Natural killer cell (primary cell): Measurements from ENCODE around the gene UGT2B10. TPM values are rescaled to one million over a fixed set of nuclear protein-coding genes. Genes with fewer than 3 reads are reported as not detected.

Experiments
- ATAC-seq, 3 donors: fragments of 150-1000 bp in 2 of 3; fragments of 200-7000 bp in 1 of 3; cut with Tn5 transposase; 1 replicate in 1 of 3; 2 replicates in 2 of 3; pipeline ENCODE4 v1.10.0; 2021; ENCODE audit warnings: mild to moderate bottlenecking in 2 of 3, moderate library complexity in 2 of 3
- DNase-seq, 2 donors: peaks; one replicate each; pipeline versions ENCODE4 v3.0.0 to v3.0.0-alpha.2; 2013 to 2021; ENCODE audit warnings: mixed read lengths in 1 of 2
- H3K27ac ChIP-seq: one replicate; pipeline ENCODE4 v1.5.1; 2013; ENCODE audit warnings: mild to moderate bottlenecking, low read length
- H3K27me3 ChIP-seq: one replicate; pipeline ENCODE4 v1.6.1; 2013; ENCODE audit warnings: low read length; ENCODE audit not compliant: control insufficient read depth, insufficient read depth
- H3K36me3 ChIP-seq: one replicate; pipeline ENCODE4 v1.6.1; 2013; ENCODE audit warnings: low read length; ENCODE audit not compliant: control insufficient read depth, insufficient read depth
- H3K4me1 ChIP-seq: one replicate; pipeline ENCODE4 v1.6.1; 2013; ENCODE audit warnings: low read length; ENCODE audit not compliant: control insufficient read depth, insufficient read depth
- H3K4me3 ChIP-seq: one replicate; pipeline ENCODE4 v1.5.1; 2013; ENCODE audit warnings: low read length
- H3K9me3 ChIP-seq: one replicate; pipeline ENCODE4 v1.6.1; 2013; ENCODE audit warnings: low read length; ENCODE audit not compliant: control insufficient read depth, insufficient read depth
- H3K27ac Mint-ChIP-seq, 2 donors: one replicate each; pipeline ENCODE4 v1.8.0; 2022; ENCODE audit warnings: mild to moderate bottlenecking in 2 of 2, mixed read lengths in 2 of 2, moderate library complexity in 1 of 2
- H3K27me3 Mint-ChIP-seq, 2 donors: one replicate each; pipeline ENCODE4 v1.8.0; 2022; ENCODE audit warnings: low read depth in 2 of 2, mixed read lengths in 2 of 2
- H3K36me3 Mint-ChIP-seq: one replicate; pipeline ENCODE4 v1.8.0; 2022; ENCODE audit warnings: mixed read lengths
- H3K4me1 Mint-ChIP-seq, 2 donors: one replicate each; pipeline ENCODE4 v1.8.0; 2022; ENCODE audit warnings: mixed read lengths in 2 of 2
- H3K4me3 Mint-ChIP-seq: one replicate; pipeline ENCODE4 v1.8.0; 2022; ENCODE audit warnings: mild to moderate bottlenecking, moderate library complexity, mixed read lengths
- H3K9me3 Mint-ChIP-seq, 2 donors: one replicate each; pipeline ENCODE4 v1.8.0; 2022; ENCODE audit warnings: mixed read lengths in 2 of 2
- CTCF ChIP-seq: fragments of 200-600 bp; IDR thresholded peaks from one replicate; pipeline ENCODE4 v1.8.0; 2022; ENCODE audit warnings: antibody characterized with exemption
- WGBS: methylation state at CpG from one replicate; pipeline ENCODE4 v1.1.7; 2013; ENCODE audit warnings: missing lambda C conversion rate; ENCODE audit not compliant: insufficient coverage; 5-methylcytosine and 5-hydroxymethylcytosine counted together
- intact Hi-C: fragments of 100-400 bp; cut with micrococcal nuclease; formaldehyde crosslinking; loops from one replicate; pipeline ENCODE4 v1.14.2; 2022
- total RNA-seq, 4 donors: library from RNA; stranded (reverse); fragments of 120-200 nt in 1 of 4; gene quantifications; one replicate each; pipeline versions ENCODE4 v1.2.3 to v1.2.4, GENCODE V29; 2013 to 2022

UGT2B10 gene
- total RNA-seq, 3 donors from 2014 or later (not counting 1 experiment from before 2014, with no cell fraction given) = not detected

GRCh38 chr4:68859655-68860054 lies 43.9 kb downstream of the UGT2B10 start:
- Mint-ChIP-seq H3K27ac (no peak overlapping the region), H3K4me1 (no peaks in the 10 kb centered on the region), H3K4me3 (no peak overlapping the region), H3K27me3 (no peaks in the 10 kb centered on the region), H3K9me3 (peaks cover 10 to 16% of the 10 kb centered on the region in 2 donors), H3K36me3 (peaks cover 8% of the 10 kb centered on the region)
- Histone ChIP-seq H3K4me3 (no peak overlapping the region), H3K36me3 (no peaks in the 10 kb centered on the region), H3K27me3 (no peaks in the 10 kb centered on the region), H3K9me3 (peaks cover 5% of the 10 kb centered on the region), H3K27ac (no peak overlapping the region), H3K4me1 (no peaks in the 10 kb centered on the region)
- no CpG with 5 or more reads among the region's 1 CpG for WGBS
- ATAC-seq (no peak), DNase-seq (no peak)
- no peak for TF ChIP-seq CTCF
- intact Hi-C loops = no loop called here

DNA sequence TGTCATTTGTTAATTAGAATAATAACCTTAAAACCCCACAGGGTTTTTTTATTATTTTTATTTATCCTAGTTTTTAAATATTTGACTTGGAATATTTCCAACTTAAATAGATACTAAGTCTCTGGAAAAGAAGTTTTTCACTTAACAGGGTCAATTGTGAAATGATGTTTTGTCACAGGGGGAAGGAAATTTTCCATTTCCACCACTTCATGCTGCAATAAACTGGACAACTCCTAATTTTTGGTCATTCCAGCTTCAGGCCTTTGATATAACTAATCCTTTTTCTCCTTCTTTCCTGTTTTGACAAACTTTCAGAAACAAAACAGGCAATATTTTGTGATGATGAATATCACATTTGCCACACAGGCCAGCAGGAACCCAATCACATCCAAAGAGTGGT lies 45.3 kb downstream of the UGT2B10 start:
- H3K4me1 ChIP-seq = no peaks in the 10 kb centered on the region
- H3K4me3 ChIP-seq = no peak overlapping the region
- no peaks in the 10 kb centered on the region for H3K27me3 ChIP-seq
- Mint-ChIP-seq H3K9me3 (peaks cover 9 to 15% of the 10 kb centered on the region in 2 donors), H3K4me1 (no peaks in the 10 kb centered on the region), H3K27me3 (no peaks in the 10 kb centered on the region), H3K27ac (no peak overlapping the region), H3K4me3 (no peak overlapping the region), H3K36me3 (peaks cover 2% of the 10 kb centered on the region)
- no peak overlapping the region for H3K27ac ChIP-seq
- ATAC-seq (no peak), DNase-seq (no peak)
- H3K9me3 ChIP-seq = peaks cover 5% of the 10 kb centered on the region
- no peaks in the 10 kb centered on the region for H3K36me3 ChIP-seq
- intact Hi-C loops = no loop called here
- TF ChIP-seq CTCF = no peak

DNA sequence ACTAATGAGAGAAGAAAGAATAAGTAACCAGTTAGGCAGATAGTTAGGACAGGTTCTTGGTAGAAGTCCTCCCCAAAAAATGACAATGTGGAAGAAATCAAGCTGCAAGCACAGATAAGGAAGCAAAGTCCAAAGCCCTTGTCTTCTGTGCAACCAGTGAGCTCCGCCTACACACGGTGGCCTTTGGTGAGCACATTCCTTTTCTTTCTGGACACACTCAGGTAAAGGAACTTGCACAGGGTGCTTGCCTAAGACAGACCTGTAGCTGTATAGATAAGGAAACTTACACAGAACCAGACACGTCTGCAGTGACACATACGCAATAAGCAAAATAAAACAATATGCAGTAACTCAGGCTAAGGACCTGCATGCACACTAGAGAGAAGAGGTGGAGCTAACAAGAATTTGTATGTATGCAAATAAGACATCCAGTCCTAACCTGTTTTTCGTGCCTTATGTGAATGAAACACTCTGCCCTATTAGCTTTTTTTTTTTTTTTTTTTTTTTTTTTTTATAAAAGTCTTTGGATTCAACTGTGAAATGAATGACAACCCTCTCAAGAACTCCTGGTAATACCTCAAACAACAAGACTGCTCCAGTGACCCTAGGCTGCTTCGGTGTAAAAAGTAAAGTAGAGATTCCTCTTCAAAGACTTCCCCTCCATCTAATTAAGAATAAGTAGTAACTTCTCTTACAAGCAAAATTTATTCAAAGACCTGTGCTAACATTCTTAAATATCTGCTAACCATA lies 48.8 kb downstream of the UGT2B10 start:
- Histone ChIP-seq H3K36me3 (no peaks in the 10 kb centered on the region), H3K4me3 (no peak overlapping the region), H3K9me3 (no peaks in the 10 kb centered on the region), H3K27me3 (no peaks in the 10 kb centered on the region), H3K27ac (no peak overlapping the region), H3K4me1 (no peaks in the 10 kb centered on the region)
- WGBS = 67% methylated on average over 4 of the region's 6 CpGs
- DNase-seq = no peak
- no peak for ATAC-seq
- no peak overlapping the region for H3K27ac Mint-ChIP-seq
- no peaks in the 10 kb centered on the region for H3K27me3 Mint-ChIP-seq
- intact Hi-C loops = no loop called here
- H3K9me3 Mint-ChIP-seq = peaks cover 7 to 10% of the 10 kb centered on the region in 2 donors
- H3K36me3 Mint-ChIP-seq = no peaks in the 10 kb centered on the region
- no peaks in the 10 kb centered on the region for H3K4me1 Mint-ChIP-seq
- H3K4me3 Mint-ChIP-seq = no peak overlapping the region
- TF ChIP-seq CTCF = no peak

DNA sequence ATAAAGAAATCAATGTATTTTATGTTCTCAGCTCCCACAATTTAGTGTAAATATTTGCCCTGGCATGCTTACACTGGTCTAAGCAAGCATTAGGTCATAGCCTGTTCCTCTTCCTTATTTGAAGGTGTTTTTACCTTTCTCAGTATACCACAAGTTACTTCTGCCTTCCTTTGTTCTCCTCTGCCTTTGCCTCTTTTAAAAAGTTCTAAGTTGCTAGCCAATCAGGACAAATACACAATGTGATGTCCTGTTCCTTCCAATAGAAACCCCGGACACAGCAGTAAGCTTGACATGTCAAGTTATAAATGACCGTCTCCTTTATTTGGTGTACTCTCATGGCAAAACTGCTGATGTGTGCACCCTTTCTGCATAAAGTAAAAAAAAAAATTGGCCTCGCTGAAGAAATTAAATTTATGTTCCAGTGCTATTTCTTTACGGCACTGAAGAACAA lies 49.4 kb downstream of the UGT2B10 start:
- H3K4me1 ChIP-seq = no peaks in the 10 kb centered on the region
- Mint-ChIP-seq H3K4me3 (no peak overlapping the region), H3K9me3 (peaks cover 7 to 10% of the 10 kb centered on the region in 2 donors), H3K36me3 (no peaks in the 10 kb centered on the region), H3K27me3 (no peaks in the 10 kb centered on the region), H3K27ac (no peak overlapping the region), H3K4me1 (no peaks in the 10 kb centered on the region)
- no peak for TF ChIP-seq CTCF
- intact Hi-C loops = no loop called here
- no peak overlapping the region for H3K27ac ChIP-seq
- WGBS = 92% methylated on average over 4 of the region's 4 CpGs
- no peaks in the 10 kb centered on the region for H3K36me3 ChIP-seq
- H3K9me3 ChIP-seq = no peaks in the 10 kb centered on the region
- ATAC-seq = no peak
- H3K27me3 ChIP-seq = no peaks in the 10 kb centered on the region
- H3K4me3 ChIP-seq = no peak overlapping the region
- DNase-seq = no peak
